ENCODE data around the gene MYH11.
"Not testable (repeated sequence)": the region's sequence is repeated elsewhere in the genome, so short reads cannot be mapped to it uniquely, and the experiment has no call there.

MYH11 gene

DNA sequence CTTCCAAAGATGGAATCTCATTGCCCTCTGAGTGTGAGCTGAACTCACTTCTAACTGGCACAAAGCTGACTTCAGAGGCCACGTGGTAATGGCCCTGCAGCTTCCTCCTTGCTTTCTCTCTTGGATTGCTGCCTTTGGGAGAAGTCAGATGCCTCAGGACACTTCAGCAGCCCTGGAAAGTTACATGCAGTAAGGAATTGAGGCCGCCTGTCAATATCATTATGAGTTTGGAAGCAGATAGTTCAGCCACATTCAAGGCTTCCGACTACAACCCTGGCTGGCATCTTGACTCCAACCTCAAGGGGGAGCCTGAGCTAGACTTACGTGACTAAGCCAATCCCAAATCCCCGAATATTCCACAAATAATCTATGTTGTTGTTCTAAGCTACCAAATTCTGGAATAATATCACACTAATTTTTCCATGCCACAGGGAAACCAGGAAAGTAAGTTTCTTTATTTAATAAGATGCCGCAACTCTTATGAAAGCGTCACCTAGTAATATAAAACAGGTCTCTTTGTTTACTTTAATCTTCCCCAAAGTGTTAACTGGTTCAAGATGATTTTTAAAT, 18.0 kb upstream of the MYH11 start:
- peak; percentile 38 for DNase-seq

DNA sequence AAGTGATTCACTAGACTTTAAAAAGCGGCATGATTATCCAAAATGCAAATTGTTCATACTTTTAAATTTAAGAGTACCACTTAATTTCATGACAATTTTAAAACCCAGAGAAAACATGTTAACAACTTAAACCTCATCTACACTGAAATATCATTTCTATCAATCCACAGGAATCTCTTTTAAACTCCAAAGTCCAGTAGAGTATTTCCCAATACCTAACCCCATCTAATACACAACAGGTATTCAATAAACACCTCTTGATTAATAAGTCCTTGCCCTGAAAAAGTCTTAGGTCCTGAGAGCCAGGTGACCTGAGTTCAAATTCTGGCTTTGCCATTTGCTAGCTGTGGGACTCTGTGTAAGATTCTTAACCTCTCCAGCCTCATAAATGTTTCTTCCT, 16.9 kb upstream of the MYH11 start:
- DNase-seq, result no peak

- DNase-seq, result no peak
Measured at GRCh38 chr16:15873301-15873700, 16.5 kb upstream of the MYH11 start.

DNA sequence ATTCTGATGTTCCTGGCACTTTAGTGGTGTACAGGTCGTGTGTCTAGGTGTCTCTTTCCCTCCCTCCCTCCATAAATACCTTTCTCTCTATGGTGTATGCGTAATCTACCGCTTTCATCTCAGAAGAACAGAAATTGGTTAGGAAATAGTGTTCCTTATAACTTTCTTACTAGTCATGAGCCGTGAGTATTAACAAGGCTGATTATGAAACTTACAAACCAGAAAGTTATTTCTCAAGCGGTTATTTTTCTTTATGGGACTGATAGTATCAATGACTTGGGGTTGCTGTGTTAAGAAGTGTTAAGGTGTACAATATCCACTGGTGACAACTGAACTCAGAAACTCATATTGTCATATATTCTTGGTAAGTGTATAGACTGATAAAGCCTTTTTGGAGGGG, 13.2 kb upstream of the MYH11 start:
- DNase-seq, result no peak

DNA sequence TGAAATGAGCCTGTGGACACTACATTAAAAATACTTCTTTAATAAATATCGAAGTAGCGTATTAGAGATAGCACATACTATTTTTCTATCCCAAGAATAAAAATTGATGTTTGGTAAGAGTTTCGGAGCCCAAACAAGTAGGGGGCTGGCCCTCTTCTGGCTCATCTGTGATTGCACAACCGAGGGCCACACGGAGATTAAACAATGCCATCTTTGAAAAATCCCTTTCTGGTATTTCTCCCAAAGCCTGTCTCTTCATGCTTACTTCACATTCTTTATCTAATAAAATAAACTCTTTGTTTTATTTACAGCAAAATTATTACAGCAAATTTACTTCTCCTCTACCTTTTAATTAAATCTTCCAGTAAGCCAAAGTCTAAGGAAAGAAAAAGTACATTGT, 9.6 kb upstream of the MYH11 start:
- no peak for DNase-seq

DNA sequence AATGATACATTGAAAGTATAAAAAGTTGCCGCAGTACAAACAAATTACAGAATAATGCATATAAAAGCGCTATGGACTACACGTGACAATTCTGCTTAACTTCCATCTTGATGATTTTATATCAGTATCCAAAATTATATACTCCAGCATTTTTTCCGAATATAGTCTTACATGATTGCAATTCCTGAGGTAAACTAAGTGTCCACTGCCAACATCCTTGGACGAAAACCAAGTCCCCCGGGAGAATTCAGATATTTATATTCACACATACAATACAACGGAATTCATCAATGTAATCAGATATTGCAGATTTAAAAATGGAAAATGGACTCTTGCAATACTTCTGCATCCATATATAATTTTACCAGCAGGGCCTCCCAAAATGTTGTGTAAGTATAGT, 8.9 kb upstream of the MYH11 start:
- no peak for DNase-seq

DNA sequence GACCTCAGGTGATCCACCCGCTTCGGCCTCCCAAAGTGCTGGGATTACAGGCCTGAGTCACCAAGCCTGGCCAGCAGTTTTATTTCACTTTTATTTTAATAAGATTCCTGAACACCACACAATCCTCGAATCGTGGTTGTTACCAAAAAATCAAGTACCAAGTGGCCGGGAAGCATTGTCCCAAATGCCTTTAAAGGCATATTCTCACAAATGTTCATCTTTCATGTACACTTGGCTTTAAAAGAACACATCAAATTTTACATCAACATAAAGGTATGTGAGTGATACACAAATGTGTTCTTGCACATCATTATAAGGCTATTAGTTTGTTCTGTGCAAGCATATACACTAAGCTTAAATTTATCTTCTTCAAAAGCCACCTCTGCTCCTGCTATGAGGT, 8.1 kb upstream of the MYH11 start:
- DNase-seq, result no peak

GRCh38 chr16:15861996-15862395, 5.2 kb upstream of the MYH11 start:
- DNase-seq, result no peak

DNA sequence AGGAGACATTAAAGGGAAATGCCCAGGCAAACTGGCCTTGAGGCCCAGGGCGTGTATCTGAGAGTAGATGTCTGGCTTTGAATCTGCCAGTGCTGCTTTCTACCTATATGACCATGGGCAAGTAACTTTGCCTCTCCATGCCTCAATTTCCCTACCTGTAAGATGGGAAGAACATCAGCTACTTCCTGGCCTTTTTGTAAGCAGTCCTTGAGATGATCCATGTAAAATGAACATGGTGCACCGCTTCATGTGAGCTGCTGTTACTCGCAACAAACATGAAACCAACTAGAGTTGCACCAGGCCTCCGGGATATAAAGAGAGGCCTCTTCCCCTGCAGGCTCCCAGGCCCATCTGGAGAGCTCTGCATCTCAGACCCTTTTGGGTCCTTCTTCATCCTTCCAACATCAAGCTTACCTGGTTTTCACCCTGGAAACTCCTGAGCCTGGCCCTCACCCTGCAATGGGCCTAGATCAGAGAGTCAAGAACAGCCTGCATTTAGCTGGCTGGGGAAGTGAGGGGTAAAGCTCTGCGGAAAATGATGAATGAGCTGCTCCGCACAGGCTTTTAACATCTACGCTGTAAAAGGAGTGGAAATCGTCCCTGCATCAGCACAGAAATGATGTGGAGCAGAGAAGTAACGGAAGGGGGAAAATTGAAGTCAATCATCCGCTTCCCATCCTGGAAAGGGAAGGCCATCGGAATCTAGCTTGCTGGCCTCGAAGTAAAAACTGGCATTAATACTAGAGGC, 2.3 kb upstream of the MYH11 start:
- DNase-seq, result no peak

GRCh38 chr16:15857724-15858560, 1.1 kb upstream of the MYH11 start:
- DNase-seq, result peak; percentile 3

DNA sequence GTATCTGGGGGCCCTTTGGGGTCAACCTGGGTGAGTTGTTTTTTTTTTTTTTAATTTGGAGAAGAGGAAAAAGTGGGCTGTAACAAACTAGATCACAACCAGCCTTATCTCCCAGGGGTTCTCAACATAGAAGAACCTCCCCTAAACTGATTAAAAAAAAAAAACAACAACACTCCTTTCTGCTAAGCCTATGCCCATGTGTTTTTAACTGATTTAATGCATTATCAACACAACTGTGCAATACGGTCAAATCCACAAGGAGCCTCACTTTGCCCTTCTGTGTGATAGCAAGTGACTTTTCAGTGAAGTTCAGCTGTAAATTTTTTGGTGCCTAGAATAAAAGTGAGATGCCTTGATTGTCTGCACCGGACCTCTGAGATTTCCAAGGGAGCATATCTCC, 646 bp downstream of the MYH11 start:
- DNase-seq, result no peak

GRCh38 chr16:15855704-15856003, 1.2 kb downstream of the MYH11 start:
- DNase-seq, result no peak

DNA sequence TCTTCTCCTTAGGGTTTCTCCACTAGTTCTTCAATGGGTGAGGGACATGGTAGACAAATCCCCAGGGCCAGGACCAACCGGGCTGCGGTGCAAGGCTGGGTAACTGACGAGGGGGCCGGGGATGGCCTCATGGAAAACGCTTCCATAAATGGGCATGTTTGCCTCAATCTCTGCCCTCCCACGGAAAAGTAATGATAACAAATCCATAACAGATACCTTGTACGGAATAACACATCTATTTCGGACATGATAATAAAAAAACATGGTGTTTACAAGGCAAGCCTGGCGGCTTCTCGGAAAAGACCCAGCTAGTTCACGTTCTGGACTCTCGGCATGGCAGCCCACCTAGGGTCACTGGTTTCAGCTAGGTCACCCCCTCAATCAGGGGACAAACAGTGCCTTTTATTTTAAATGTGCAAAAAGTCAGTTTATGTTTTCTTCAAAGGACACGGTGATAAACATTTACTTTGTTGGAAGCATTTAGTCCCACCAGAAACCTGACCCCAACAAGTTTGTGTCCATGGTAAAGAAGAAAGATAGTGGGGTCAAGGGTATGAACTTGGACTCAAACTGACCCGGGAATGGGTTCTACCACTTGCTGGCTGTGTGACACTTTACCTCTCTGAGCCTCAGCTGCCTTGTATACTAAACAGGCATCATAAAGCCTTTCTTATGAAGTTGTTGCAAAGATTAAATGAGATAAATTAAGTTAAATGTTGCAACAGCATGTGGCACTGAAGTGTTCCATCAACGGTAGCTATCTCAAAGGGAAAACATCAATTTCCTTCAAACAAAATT, 1.7 kb downstream of the MYH11 start:
- no peak for DNase-seq

- DNase-seq, result no peak
Measured at GRCh38 chr16:15854061-15854460, 2.8 kb downstream of the MYH11 start.

DNA sequence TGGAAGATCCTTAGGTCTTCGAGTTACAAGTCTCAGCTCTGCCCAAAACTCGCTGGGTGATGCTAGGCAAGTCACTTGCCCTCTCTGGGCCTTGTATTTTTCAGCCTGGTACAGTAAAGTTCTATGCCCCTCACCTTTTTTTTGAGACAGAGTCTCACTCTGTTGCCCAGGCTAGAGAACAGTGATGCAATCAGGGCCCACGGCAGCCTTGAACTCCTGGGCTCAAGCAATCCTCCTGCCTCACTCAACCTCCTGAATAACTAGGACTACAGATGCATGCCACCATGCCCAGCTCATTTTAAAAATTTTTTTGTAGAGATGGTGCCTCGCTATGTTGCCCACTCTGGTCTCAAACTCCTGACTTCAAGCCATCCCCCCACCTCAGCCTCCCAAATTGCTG, 3.8 kb downstream of the MYH11 start:
- DNase-seq, result no peak

DNA sequence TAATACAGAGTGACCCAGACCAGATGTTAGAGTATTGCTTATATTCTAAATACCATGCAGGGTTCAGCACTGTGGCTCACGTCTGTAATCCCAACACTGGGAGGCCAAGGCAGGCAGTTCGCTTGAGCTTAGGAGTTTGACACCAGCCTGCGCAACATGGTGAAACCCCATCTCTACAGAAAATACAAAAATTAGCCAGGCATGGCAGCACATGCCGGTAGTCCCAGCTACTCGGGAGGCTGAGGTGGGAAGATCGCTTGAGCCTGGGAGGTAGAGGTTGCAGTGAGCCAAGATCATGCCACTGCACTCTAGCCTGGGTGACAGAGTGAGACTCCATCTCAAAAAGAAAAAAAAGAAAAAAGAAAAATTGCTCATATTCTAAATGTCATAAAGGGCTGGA, 6.3 kb downstream of the MYH11 start:
- DNase-seq, result not testable (repeated sequence)

GRCh38 chr16:15849209-15849981, 7.4 kb downstream of the MYH11 start:
- DNase-seq, result no peak

DNA sequence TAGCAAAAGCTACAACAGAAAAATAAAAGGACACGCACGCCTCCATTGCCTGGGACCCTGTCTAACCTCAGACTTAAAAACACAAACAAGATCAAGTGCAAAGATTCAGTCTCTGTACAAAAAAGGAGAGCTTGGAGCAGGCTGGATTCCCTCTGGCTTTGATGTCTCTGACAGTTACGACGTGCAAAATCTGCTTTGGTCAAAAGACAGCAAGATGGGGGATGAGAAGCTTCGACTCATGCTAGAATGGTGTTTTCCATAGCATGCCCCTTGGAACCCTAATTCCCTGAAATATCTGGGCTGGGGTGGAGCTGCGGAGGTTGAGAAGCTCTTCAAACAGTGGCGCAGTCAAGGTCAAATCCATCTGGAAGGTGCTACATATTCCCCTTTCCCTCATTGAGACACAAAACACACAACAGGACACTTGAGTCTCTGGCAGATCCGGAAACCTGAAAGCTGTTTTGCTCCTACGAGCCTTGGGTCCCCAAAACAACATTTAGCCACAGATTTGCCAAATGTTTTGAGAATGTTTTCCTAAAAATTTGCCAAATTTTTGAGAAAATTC, 9.1 kb downstream of the MYH11 start:
- no peak for DNase-seq

- no peak for DNase-seq
Measured at GRCh38 chr16:15846510-15846909, 10.3 kb downstream of the MYH11 start.

GRCh38 chr16:15843635-15844279, 13.1 kb downstream of the MYH11 start:
- no peak for DNase-seq

- DNase-seq, result not testable (repeated sequence)
Measured at GRCh38 chr16:15839204-15839603, 17.6 kb downstream of the MYH11 start.

- no peak for DNase-seq
Measured at GRCh38 chr16:15837761-15838160, 19.1 kb downstream of the MYH11 start.

Measured in CD4-positive, alpha-beta T cell treated with Interleukin-17A for 4 hours (primary cell).